Tibial nerve (tissue), 3 donors: ENCODE results near the gene GNG14.

ENCODE experiments used
- POLR2A ChIP-seq, 2 donors: fragments of 450-650 bp; IDR thresholded peaks; one replicate each; pipeline ENCODE4 v1.6.1; 2017; ENCODE audit warnings: antibody characterized with exemption in 2 of 2, mild to moderate bottlenecking in 2 of 2, moderate library complexity in 2 of 2
- TF ChIP-seq, protein P1 (sequence below), 5 experiments: fragments of 200-600 bp in 3 of 5; fragments of 450-650 bp in 2 of 5; sonication (generic) in 3 of 5; IDR thresholded peaks; one replicate each; pipeline ENCODE4 v1.5.1; 2016 to 2019; ENCODE audit warnings: antibody characterized with exemption in 5 of 5, mild to moderate bottlenecking in 3 of 5, moderate library complexity in 2 of 5

DNA sequence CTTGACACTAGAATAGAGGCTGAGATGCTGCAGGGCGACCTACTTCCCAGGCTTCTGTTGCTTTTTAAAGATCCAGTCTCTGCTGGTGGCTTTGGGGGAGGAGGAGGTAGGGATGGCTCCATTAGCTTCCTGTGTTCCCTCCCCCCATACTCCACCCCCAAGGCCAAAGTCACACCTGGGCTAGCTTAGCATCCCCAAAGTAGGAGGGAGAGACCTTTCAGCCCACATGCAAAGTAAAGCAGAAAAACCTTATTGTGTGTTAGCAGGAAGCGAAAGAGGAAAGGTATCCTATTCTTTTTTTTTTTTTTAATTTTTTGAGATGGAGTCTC lies 39.2 kb downstream of the GNG14 start:
- TF ChIP-seq, protein P1, sequence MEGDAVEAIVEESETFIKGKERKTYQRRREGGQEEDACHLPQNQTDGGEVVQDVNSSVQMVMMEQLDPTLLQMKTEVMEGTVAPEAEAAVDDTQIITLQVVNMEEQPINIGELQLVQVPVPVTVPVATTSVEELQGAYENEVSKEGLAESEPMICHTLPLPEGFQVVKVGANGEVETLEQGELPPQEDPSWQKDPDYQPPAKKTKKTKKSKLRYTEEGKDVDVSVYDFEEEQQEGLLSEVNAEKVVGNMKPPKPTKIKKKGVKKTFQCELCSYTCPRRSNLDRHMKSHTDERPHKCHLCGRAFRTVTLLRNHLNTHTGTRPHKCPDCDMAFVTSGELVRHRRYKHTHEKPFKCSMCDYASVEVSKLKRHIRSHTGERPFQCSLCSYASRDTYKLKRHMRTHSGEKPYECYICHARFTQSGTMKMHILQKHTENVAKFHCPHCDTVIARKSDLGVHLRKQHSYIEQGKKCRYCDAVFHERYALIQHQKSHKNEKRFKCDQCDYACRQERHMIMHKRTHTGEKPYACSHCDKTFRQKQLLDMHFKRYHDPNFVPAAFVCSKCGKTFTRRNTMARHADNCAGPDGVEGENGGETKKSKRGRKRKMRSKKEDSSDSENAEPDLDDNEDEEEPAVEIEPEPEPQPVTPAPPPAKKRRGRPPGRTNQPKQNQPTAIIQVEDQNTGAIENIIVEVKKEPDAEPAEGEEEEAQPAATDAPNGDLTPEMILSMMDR (IDR thresholded peaks at IDR 0.05), result no peak
- TF ChIP-seq POLR2A (IDR thresholded peaks at IDR 0.05), result no peak
